NCI-H748 treated with DMSO at 0.1 percent for 48 hours (cell line): ENCODE measurements around the gene TPH2.

ENCODE experiments used
- DNase-seq: peaks from one replicate; lab custom pipeline; 2025; lab: John Stamatoyannopoulos, UW

TPH2 gene

GRCh38 chr12:71958993-71959578, 20.4 kb downstream of the TPH2 start:
- no peak for DNase-seq

- no peak for DNase-seq
These were observed 28.6 kb downstream of the TPH2 start for GRCh38 chr12:71967211-71967610.

- no peak for DNase-seq
These were observed 30.7 kb downstream of the TPH2 start for GRCh38 chr12:71969330-71969729.

DNA sequence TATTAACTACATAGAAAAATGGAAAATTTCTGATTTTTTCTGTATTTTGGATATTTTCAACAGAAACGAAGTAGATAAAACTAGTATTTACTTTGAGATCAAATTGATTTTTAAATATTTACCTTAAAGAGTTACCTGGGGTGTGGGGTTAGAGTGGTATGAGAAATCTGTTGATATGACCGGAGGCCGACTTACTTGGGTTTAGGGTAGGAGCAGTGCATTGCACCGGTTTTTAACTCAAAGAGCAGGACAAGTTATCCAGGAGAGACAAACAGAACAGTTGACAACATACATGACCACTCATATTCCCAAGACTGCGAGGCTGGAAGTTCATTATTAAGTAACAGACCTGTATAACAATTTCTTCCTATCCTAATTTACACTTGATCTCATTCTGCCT, 31.4 kb downstream of the TPH2 start:
- no peak for DNase-seq

- no peak for DNase-seq
These were observed 33.9 kb downstream of the TPH2 start for GRCh38 chr12:71972441-71973074.

DNA sequence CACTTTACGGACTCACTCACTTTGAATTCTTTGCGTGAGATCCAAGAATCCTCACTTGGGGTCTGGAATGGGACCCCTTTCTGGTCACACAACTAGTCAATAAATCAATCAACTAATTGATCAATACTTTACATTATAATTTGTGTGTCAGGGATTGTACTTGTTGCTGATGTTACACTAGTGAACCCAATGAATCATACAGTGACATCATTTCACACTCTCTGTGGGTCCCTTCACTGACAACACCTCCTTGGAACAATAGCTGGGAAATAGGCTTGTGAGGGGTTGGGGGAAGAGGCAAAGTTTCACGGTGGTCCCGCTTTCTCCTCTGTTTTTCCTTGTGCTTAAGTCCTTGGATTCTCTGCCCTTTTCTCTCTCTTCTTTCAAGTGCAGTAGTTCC, 35.0 kb downstream of the TPH2 start:
- DNase-seq = no peak

DNA sequence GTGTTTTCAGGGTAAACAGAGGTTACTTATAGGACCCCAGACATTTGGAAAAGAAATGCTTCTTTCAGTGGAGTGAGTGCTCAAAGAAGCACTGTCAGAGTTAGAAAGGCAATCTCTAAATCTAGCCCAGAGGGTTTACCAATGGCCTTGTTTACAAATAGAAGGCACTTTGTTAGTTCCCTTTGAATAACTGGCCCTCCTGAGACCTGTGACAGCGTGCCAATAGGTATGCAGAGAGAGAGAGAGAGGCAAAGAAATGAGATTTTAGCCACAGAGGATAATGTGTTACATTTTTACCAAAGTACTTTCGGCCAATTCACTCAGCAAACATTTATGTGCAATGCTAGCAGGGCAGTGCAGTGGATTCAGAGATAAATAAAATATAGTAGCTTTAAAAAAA, 41.9 kb downstream of the TPH2 start:
- DNase-seq = no peak

DNA sequence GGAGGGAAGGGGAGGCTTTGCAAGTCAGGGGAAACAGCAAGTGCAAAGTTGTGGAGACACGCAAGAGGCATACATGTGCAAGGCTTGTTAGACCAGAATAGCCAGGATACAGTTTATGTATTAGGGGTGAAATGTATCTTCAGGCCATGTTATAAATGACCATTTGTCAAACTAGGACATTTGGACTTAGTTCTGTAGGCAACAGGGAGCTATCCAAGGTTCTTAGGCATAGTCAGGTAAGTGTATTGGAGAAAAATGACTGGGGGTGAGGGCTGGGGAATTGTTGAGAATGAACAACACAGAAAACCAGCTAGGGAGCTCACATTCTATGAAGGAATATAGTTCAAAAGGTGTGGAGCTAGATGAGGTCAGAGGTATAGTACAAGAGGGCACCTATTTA, 42.5 kb downstream of the TPH2 start:
- DNase-seq = no peak

DNA sequence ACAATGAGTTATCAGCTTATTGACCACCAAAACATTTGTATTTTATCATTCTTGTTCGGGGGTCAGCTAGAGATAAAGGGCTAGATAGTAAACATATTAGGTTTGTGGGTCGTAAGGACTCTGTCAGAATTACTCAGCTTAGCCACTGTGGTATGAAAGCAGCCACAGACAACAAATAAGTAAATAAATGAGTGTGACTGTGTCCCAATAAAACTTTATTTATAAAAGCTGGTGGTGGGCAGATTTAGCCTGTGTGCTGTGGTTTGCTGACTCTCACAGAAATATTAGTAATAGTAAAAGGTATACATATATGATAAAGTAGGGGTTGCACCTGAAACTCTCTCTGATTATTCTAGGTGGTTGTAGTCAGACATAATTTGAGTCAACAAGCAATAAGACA, 56.1 kb downstream of the TPH2 start:
- DNase-seq = no peak

GRCh38 chr12:71999795-72000194, 61.1 kb downstream of the TPH2 start:
- DNase-seq = no peak

- no peak for DNase-seq
These were observed 62.5 kb downstream of the TPH2 start for GRCh38 chr12:72000969-72001648.

GRCh38 chr12:72006766-72007165, 68.1 kb downstream of the TPH2 start:
- no peak for DNase-seq

GRCh38 chr12:72010356-72010755, 71.7 kb downstream of the TPH2 start:
- DNase-seq = no peak

- no peak for DNase-seq
These were observed 72.7 kb downstream of the TPH2 start for GRCh38 chr12:72011374-72011773.

DNA sequence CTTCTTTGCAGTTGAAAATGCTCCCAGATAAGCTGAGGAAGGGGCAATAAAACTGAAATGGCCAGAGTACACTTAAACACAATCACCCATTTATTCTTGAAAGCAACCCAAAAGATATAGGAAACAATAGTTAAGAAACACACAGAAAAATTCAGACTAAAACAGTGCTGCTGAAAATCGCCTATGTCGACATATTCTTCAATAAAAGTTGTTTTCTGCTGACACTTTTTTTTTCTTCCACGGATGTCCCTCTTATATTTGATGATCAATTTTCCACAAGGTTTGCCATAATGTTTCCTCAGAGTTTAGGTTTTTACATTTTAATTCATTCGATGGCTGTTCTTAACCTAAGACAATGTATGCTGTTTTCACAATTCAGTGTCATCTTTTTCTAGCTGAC, 74.2 kb downstream of the TPH2 start:
- no peak for DNase-seq

- no peak for DNase-seq
These were observed 77.2 kb downstream of the TPH2 start for GRCh38 chr12:72015895-72016294.

DNA sequence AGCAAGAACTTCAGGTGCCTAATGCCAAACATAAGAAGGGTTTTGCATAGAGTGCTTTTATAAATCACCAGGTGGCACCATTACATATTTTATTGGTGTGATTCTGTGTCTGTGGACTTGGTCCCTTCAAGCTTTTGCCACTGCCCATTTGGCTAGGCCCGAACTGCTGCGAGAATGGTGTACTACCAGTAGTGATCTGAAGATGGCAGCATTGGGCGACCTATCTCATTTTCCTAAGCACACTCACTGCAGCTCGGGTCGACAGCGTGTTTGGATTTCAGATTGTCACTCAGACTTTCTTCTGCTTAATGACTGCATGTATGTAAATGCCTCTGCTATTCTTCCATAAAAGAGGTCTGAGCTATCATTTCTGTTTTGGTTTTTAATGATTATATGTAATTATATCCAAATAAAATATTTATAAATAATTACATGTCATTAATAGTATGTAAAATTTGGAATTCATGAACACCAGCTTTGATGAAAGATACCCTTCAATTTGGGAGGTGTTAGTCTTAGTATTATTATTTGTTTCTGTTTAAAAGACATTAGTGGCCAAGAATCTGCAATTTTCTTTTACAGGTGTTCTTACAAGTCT, 78.5 kb downstream of the TPH2 start:
- DNase-seq = peak; percentile 81

- no peak for DNase-seq
These were observed 79.4 kb downstream of the TPH2 start for GRCh38 chr12:72018036-72018435.

GRCh38 chr12:72024613-72025012, 86.0 kb downstream of the TPH2 start:
- no peak for DNase-seq

DNA sequence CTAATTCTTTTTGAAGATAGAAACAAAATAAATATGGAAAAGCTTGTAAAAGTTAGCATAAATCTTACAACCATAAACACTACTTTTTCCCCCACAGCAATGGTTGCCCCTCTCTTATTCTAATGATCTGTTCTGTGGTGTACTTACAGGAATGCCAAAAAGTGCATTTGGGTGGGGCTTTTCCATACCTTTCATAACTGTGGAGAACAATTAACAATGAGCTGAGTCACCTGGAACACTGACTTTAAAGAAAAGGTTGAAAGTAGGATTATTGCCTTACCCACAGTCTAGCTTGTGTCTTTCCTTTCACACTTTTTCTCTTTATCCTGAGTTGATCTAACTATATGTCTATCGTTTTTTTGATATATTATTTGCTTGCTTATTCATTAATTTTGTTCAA, 86.9 kb downstream of the TPH2 start:
- DNase-seq = no peak

GRCh38 chr12:72028966-72029365, 90.3 kb downstream of the TPH2 start:
- DNase-seq = no peak

GRCh38 chr12:72030277-72030676, 91.6 kb downstream of the TPH2 start:
- no peak for DNase-seq

GRCh38 chr12:72031066-72031465, 92.4 kb downstream of the TPH2 start:
- DNase-seq = no peak
